Adrenal gland (tissue), 12 donors: Measurements from ENCODE around the gene INSRR. TPM values are rescaled to one million over a fixed set of nuclear protein-coding genes. Genes with fewer than 3 reads are reported as not detected.
A peak's percentile ranks its signal among the peaks of the same experiment; 100 is the strongest.

ENCODE experiments used
- DNase-seq, 7 donors: peaks; one replicate each; pipeline ENCODE4 v3.0.0-alpha.2; 2019 to 2020
- H3K27ac ChIP-seq, 5 donors: fragments of 200-600 bp; sonication (generic) in 4 of 5; 1 replicate in 3 of 5; 2 replicates in 2 of 5; pipeline versions ENCODE4 v1.5.1 to v1.8.0; 2016 to 2020; ENCODE audit warnings: mild to moderate bottlenecking in 1 of 5
- H3K27me3 ChIP-seq: fragments of 200-600 bp; 2 replicates; pipeline ENCODE4 v1.8.0; 2021
- H3K36me3 ChIP-seq, 2 donors: fragments of 200-600 bp; replicated peaks in 1 of 2; 1 replicate in 1 of 2; 2 replicates in 1 of 2; pipeline versions ENCODE4 v1.5.1 to v1.8.0; 2018 to 2022
- H3K4me1 ChIP-seq, 2 donors: fragments of 200-600 bp; replicated peaks in 1 of 2; 1 replicate in 1 of 2; 2 replicates in 1 of 2; pipeline versions ENCODE4 v1.5.1 to v1.8.0; 2018 to 2021
- H3K4me3 ChIP-seq, 4 donors: fragments of 200-600 bp; sonication (generic) in 3 of 4; one replicate each; pipeline ENCODE4 v1.5.1; 2016 to 2018
- H3K9me3 ChIP-seq, 3 donors: fragments of 200-600 bp; sonication (generic) in 1 of 3; replicated peaks in 1 of 3; 1 replicate in 2 of 3; 2 replicates in 1 of 3; pipeline versions ENCODE4 v1.5.1 to v1.8.0; 2016 to 2021
- POLR2A ChIP-seq, 2 donors: fragments of 450-650 bp; IDR thresholded peaks; one replicate each; pipeline ENCODE4 v1.6.1; 2017; ENCODE audit warnings: antibody characterized with exemption in 2 of 2, mild to moderate bottlenecking in 2 of 2, moderate library complexity in 1 of 2
- WGBS, 4 donors: extraction: QIAGEN DNeasy Blood & Tissue Kit in 2 of 4; methylation state at CpG; one replicate each; pipeline versions ENCODE4 v1.1.5 to v1.1.7; 2013 to 2017; 5-methylcytosine and 5-hydroxymethylcytosine counted together
- intact Hi-C, 2 donors: fragments of 100-400 bp; cut with DNase I; formaldehyde crosslinking; loops; one replicate each; pipeline versions ENCODE4 v1.14.1 to v1.15.0; 2022 to 2023
- polyA plus RNA-seq, 3 donors: library from polyadenylated mRNA; stranded (reverse); fragments of 200-250 nt in 2 of 3; fragments of 350-450 nt in 1 of 3; fragmentation: Illumina TruSeq in 1 of 3; extraction: RNeasy Lipid Tissue Mini Kit (QIAGEN cat#74804) in 1 of 3; gene quantifications; one replicate each; pipeline ENCODE4 v1.2.3, GENCODE V29; 2013 to 2014
- total RNA-seq, 9 donors: library from RNA; depleted of rRNA in 4 of 9; stranded (reverse); fragments of >200 nt in 4 of 9; fragments of 120-200 nt in 1 of 9; fragmentation: NEBNext Ultra II Directional in 1 of 9; extraction: Animal tissue kit (Norgen Biotek cat#: 25700) in 1 of 9; gene quantifications; one replicate each; pipeline versions ENCODE4 v1.1.0 to v1.2.4, GENCODE V29; 2013 to 2023
- TF ChIP-seq, protein P1 (sequence below), 6 experiments: fragments of 450-650 bp in 4 of 6; fragments of 200-600 bp in 2 of 6; sonication (generic) in 1 of 6; IDR thresholded peaks; 1 replicate in 5 of 6; 2 replicates in 1 of 6; pipeline versions ENCODE4 v1.5.1 to v1.8.0; 2016 to 2021; ENCODE audit warnings: antibody characterized with exemption in 6 of 6, mild to moderate bottlenecking in 2 of 6, moderate library complexity in 1 of 6
- donor health status: healthy with polysubstance abuse.
- donor health status: Bipolar disorder and iron deficiency.
- donor health status: DM: yes; HTN: yes; CAD: no.
- donor health status: DM: no; HTN: no; CAD: no.
- donor health status: DM: no; HTN: no; CAD: no.
- donor health status: DM: yes; HTN: yes; CAD: no.

The INSRR gene
- total and polyA plus RNA-seq, 12 donors = 0.04 to 8.7 (median 0.35) TPM; not detected in 2

DNA sequence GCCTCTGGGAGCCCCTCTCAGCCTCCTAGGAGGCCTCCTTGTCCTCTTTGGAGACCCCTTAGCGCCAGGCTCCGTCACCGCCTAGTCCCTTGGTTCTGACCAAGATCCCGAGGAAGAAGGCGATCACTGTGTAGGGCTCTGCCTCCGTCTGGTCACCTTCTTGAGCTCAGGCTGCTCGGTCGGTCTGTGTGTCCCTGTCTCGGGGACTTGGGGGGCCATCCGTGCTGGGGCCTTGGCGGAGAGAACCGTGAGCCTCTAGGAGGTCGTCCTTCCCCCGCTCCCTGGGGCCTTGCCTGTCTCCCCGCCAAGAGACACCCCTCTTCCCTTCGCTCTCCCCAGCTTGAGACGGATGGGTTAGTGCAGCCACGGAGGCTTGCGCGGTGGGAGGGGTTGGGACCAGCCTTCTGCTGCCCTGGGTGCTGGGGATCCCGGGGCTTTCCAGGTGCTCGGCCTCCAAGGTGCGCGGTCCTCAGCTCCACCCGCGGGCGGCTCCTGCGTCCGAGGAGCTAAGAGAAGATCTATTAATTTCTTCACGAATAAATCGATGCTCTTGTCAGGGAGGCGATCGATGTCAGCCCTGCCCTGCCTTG is 701 bp upstream of the INSRR start:
- Histone ChIP-seq H3K9me3 (no peaks in the 10 kb centered on the region), H3K27ac (peak overlapping the region in 1 of 5 donors; percentile 8), H3K27me3 (peaks cover 34% of the 10 kb centered on the region), H3K36me3 (no peaks in the 10 kb centered on the region), H3K4me3 (peak overlapping the region in 1 of 4 donors; percentile 5), H3K4me1 (peaks cover 14 to 28% of the 10 kb centered on the region in 2 donors)
- intact Hi-C loops = loop anchor here (10.0 kb wide), 2 partner anchors 135 to 165 kb away; partner anchors contain the start of genes ISG20L2 (in 1 of the 2) and METTL25B (in 1 of the 2)
- TF ChIP-seq POLR2A (IDR thresholded peaks at IDR 0.05) = no peak
- TF ChIP-seq, protein P1, sequence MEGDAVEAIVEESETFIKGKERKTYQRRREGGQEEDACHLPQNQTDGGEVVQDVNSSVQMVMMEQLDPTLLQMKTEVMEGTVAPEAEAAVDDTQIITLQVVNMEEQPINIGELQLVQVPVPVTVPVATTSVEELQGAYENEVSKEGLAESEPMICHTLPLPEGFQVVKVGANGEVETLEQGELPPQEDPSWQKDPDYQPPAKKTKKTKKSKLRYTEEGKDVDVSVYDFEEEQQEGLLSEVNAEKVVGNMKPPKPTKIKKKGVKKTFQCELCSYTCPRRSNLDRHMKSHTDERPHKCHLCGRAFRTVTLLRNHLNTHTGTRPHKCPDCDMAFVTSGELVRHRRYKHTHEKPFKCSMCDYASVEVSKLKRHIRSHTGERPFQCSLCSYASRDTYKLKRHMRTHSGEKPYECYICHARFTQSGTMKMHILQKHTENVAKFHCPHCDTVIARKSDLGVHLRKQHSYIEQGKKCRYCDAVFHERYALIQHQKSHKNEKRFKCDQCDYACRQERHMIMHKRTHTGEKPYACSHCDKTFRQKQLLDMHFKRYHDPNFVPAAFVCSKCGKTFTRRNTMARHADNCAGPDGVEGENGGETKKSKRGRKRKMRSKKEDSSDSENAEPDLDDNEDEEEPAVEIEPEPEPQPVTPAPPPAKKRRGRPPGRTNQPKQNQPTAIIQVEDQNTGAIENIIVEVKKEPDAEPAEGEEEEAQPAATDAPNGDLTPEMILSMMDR (IDR thresholded peaks at IDR 0.05) = no peak
- DNase-seq = peak in 1 of 7 donors; percentile 58
- 1 to 4% (median 2%) methylated on average over 19 to 33 of the region's 33 CpGs for WGBS, 4 donors

DNA sequence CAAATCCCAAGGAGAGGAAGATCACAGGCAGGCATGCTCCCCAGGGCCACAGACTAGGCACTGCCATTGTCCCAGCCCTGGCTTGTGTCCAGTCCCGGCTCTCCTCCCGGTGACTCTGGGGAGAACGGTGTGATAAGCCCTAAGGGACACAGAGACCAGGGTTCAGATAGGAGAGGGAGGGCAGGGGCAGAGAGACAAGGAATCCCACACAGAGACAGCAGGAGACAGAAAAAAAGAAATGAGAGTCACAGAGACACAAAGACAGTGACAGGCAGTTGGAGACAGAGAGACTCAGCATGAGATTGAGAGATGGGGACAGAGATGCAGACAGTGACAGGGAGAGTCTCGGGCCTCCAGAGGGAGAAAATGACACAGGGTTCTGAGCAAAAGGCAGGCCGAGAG is 361 bp downstream of the INSRR start:
- DNase-seq = peak in 6 of 7 donors; percentile 27 to 69 (median 41)
- 7 to 17% (median 12%) methylated on average over 5 of the region's 5 CpGs for WGBS, 4 donors

DNA sequence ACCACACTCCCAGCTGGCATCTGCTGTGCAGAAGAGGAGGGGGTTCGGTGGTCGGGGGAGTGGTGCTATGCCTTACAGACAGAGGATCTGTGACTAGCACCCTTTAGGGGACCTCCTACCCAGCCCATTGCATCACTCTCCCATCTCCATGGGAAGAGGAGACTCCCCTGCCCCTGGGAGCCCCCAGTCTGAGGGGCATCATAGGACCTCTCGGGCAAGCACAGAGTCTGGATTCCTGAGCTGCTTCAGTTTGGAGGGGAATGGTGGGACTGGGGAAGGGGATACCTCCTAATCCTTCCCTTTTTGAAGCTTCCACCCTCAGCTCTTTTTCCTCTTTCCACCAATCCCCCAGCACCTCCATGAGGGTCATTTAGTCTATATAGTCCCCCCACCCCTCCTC is 1.4 kb downstream of the INSRR start:
- Histone ChIP-seq H3K9me3 (no peaks in the 10 kb centered on the region), H3K4me1 (peaks cover 14 to 31% of the 10 kb centered on the region in 2 donors), H3K27ac (no peak overlapping the region), H3K4me3 (no peak overlapping the region), H3K36me3 (no peaks in the 10 kb centered on the region), H3K27me3 (peaks cover 34% of the 10 kb centered on the region)
- TF ChIP-seq, protein P1 (IDR thresholded peaks at IDR 0.05) = no peak
- TF ChIP-seq POLR2A (IDR thresholded peaks at IDR 0.05) = no peak
- 38 to 57% (median 53%) methylated on average over 2 to 3 of the region's 3 CpGs for WGBS, 4 donors
- no peak for DNase-seq
- intact Hi-C loops = no loop called here

More for the DNA sequence above, 361 bp downstream of the INSRR start:
- H3K9me3 ChIP-seq = no peaks in the 10 kb centered on the region
- no peaks in the 10 kb centered on the region for H3K36me3 ChIP-seq
- peaks cover 34% of the 10 kb centered on the region for H3K27me3 ChIP-seq
- H3K4me1 ChIP-seq = peaks cover 14 to 28% of the 10 kb centered on the region in 2 donors
- intact Hi-C loops = no loop called here
- no peak overlapping the region for H3K4me3 ChIP-seq
- peak overlapping the region in 1 of 5 donors; percentile 21 for H3K27ac ChIP-seq
- no peak for TF ChIP-seq POLR2A (IDR thresholded peaks at IDR 0.05)
- TF ChIP-seq, protein P1 (IDR thresholded peaks at IDR 0.05) = no peak

DNA sequence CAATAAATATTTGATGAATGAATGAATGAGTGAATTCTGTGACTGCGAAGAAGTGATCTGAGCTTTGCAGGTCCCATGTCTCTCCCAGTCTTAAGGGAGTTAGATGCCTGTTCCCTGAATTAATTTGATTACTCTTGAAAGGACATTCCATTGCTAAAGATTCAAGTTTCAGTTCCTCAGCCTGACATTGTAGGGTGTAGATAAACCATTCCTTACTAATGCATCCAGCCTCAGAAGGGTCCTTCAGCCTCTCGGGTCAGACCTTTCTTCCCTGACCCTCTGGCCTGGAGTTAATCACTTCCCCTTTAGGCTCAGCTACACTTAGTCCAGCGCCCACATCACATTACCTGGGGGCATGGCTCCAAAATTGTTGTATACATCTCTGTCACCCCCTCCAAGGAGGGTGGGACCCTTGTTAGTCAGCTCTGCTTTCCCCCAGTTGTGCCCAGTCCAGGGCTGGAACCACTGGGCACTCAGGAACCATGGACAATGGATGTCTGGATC is 2.6 kb downstream of the INSRR start:
- H3K4me1 ChIP-seq = peaks cover 20 to 39% of the 10 kb centered on the region in 2 donors

More for the DNA sequence above, 2.6 kb downstream of the INSRR start:
- H3K27ac ChIP-seq = no peak overlapping the region
- no peak for DNase-seq
- intact Hi-C loops = no loop called here
- TF ChIP-seq, protein P1 (IDR thresholded peaks at IDR 0.05) = no peak
- TF ChIP-seq POLR2A (IDR thresholded peaks at IDR 0.05) = no peak
- H3K27me3 ChIP-seq = peaks cover 28% of the 10 kb centered on the region
- H3K4me3 ChIP-seq = no peak overlapping the region
- WGBS, 4 donors = 68 to 81% (median 80%) methylated on average over 3 of the region's 3 CpGs
- no peaks in the 10 kb centered on the region for H3K36me3 ChIP-seq
- H3K9me3 ChIP-seq = no peaks in the 10 kb centered on the region
